HepG2 (cell line): ENCODE measurements around the gene THAP3. TPM values are rescaled to one million over a fixed set of nuclear protein-coding genes. Genes with fewer than 3 reads are reported as not detected.

ENCODE experiments used
- AKAP8 ChIP-seq: sonication (generic); formaldehyde crosslinking; IDR thresholded peaks from 2 replicates; pipeline ENCODE4 v1.5.1; 2020; ENCODE audit warnings: mild to moderate bottlenecking, missing genetic modification reagents
- FOXP1 ChIP-seq, 2 experiments: fragments of 450-650 bp in 1 of 2; IDR thresholded peaks; 2 replicates each; pipeline ENCODE4 v1.6.1; 2017 to 2018; ENCODE audit warnings: antibody characterized with exemption in 1 of 2
- GABPB1 ChIP-seq: IDR thresholded peaks from 2 replicates; pipeline ENCODE4 v1.6.1; 2016; ENCODE audit warnings: mild to moderate bottlenecking, missing genetic modification reagents, moderate library complexity, missing compliant biosample characterization
- HNRNPK ChIP-seq: fragments of 200-400 bp; formaldehyde crosslinking; IDR thresholded peaks from 2 replicates; pipeline ENCODE4 v1.6.1; 2018; ENCODE audit warnings: low read length, low read depth, moderate library complexity, mild to moderate bottlenecking; ENCODE audit not compliant: poor library complexity, severe bottlenecking
- JUN ChIP-seq: sonication (generic); formaldehyde crosslinking; IDR thresholded peaks from 2 replicates; pipeline ENCODE4 v1.4.0; 2020; ENCODE audit warnings: mild to moderate bottlenecking, missing genetic modification reagents
- KAT7 ChIP-seq: IDR thresholded peaks from 2 replicates; pipeline ENCODE4 v1.6.1; 2018; ENCODE audit warnings: borderline replicate concordance, missing compliant biosample characterization
- LRRFIP1 ChIP-seq: sonication (generic); formaldehyde crosslinking; conservative IDR thresholded peaks from 2 replicates; pipeline ENCODE4 v1.4.0; 2020; ENCODE audit warnings: missing genetic modification reagents
- MBNL3 ChIP-seq: fragments of 250-450 bp; sonication (Bioruptor Pico); conservative IDR thresholded peaks from 2 replicates; pipeline ENCODE4 v1.8.0; 2022; ENCODE audit warnings: mild to moderate bottlenecking, inconsistent platforms
- MYNN ChIP-seq: sonication (generic); formaldehyde crosslinking; IDR thresholded peaks from 2 replicates; pipeline ENCODE4 v1.4.0; 2020; ENCODE audit warnings: mild to moderate bottlenecking, low read depth, missing genetic modification reagents
- NFE2L2 ChIP-seq: fragments of 150-350 bp; IDR thresholded peaks from 2 replicates; pipeline ENCODE4 v1.6.1; 2014; ENCODE audit warnings: low read length
- RARG ChIP-seq: sonication (generic); formaldehyde crosslinking; IDR thresholded peaks from 2 replicates; pipeline ENCODE4 v1.4.0; 2020; ENCODE audit warnings: low read depth, mild to moderate bottlenecking, missing genetic modification reagents
- RBFOX2 ChIP-seq: fragments of 200-400 bp; formaldehyde crosslinking; IDR thresholded peaks from 2 replicates; pipeline ENCODE4 v1.6.1; 2017; ENCODE audit warnings: low read depth, mild to moderate bottlenecking, low read length
- SMC3 ChIP-seq: IDR thresholded peaks from 2 replicates; pipeline ENCODE4 v1.6.1; 2011; ENCODE audit warnings: low read length, improper control_type of control experiment
- TOE1 ChIP-seq: sonication (generic); formaldehyde crosslinking; IDR thresholded peaks from 2 replicates; pipeline ENCODE4 v1.4.0; 2020; ENCODE audit warnings: mild to moderate bottlenecking, missing genetic modification reagents
- ZNF101 ChIP-seq: sonication (generic); formaldehyde crosslinking; IDR thresholded peaks from 2 replicates; pipeline ENCODE4 v1.4.0; 2020; ENCODE audit warnings: mild to moderate bottlenecking, low read depth, missing genetic modification reagents, borderline replicate concordance
- ZNF468 ChIP-seq: sonication (generic); formaldehyde crosslinking; IDR thresholded peaks from 2 replicates; pipeline ENCODE4 v1.8.0; 2022; ENCODE audit warnings: mild to moderate bottlenecking, moderate library complexity, missing genetic modification reagents
- ZNF530 ChIP-seq: sonication (generic); formaldehyde crosslinking; IDR thresholded peaks from 2 replicates; pipeline ENCODE4 v1.5.0; 2020; ENCODE audit warnings: low read depth, mild to moderate bottlenecking, missing genetic modification reagents
- ZNF652 ChIP-seq: IDR thresholded peaks from 2 replicates; pipeline ENCODE4 v1.6.1; 2016; ENCODE audit warnings: low read depth, borderline replicate concordance
- ZNF768 ChIP-seq: sonication (generic); formaldehyde crosslinking; IDR thresholded peaks from 2 replicates; pipeline ENCODE4 v1.4.0; 2020; ENCODE audit warnings: missing genetic modification reagents
- polyA plus RNA-seq, 8 experiments: library from polyadenylated mRNA; depleted of rRNA in 3 of 8; stranded (reverse) in 7 of 8; unstranded in 1 of 8; fragments of >200 nt; fragmentation: Illumina TruSeq in 4 of 8; extraction: Trizol in 4 of 8; gene quantifications; 2 replicates each; pipeline versions ENCODE4 v1.2.1 to v1.2.3, GENCODE V29; 2011 to 2016; ENCODE audit warnings: low read depth in 4 of 8, missing spikeins in 1 of 8, mixed read lengths in 1 of 8; ENCODE audit not compliant: insufficient read depth in 1 of 8
- total RNA-seq, 5 experiments: library from RNA; depleted of rRNA; stranded (reverse); fragments of >200 nt; fragmentation: Illumina TruSeq; extraction: Trizol; gene quantifications; 2 replicates each; pipeline ENCODE4 v1.2.3, GENCODE V29; 2016; ENCODE audit warnings: low read depth in 1 of 5
- TF ChIP-seq, protein P1 (sequence below): sonication (generic); formaldehyde crosslinking; IDR thresholded peaks from 2 replicates; pipeline ENCODE4 v1.5.1; 2020; ENCODE audit warnings: missing genetic modification reagents, mild to moderate bottlenecking, borderline replicate concordance
- TF ChIP-seq, protein P2 (sequence below), 2 experiments: sonication (generic) in 1 of 2; formaldehyde crosslinking in 1 of 2; IDR thresholded peaks; 2 replicates each; pipeline versions ENCODE4 v1.4.0 to v1.6.1; 2016 to 2020; ENCODE audit warnings: borderline replicate concordance in 1 of 2, low read depth in 1 of 2, mild to moderate bottlenecking in 1 of 2, missing genetic modification reagents in 1 of 2

The THAP3 gene
- total and polyA plus RNA-seq, 2 of the 13 experiments (the other 11 are each of a cell fraction or from before 2014, with no cell fraction given) = 10.3 to 14.9 TPM

GRCh38 chr1:6580119-6580592, 44.5 kb upstream of the THAP3 start (continued):
- TF ChIP-seq, protein P1, sequence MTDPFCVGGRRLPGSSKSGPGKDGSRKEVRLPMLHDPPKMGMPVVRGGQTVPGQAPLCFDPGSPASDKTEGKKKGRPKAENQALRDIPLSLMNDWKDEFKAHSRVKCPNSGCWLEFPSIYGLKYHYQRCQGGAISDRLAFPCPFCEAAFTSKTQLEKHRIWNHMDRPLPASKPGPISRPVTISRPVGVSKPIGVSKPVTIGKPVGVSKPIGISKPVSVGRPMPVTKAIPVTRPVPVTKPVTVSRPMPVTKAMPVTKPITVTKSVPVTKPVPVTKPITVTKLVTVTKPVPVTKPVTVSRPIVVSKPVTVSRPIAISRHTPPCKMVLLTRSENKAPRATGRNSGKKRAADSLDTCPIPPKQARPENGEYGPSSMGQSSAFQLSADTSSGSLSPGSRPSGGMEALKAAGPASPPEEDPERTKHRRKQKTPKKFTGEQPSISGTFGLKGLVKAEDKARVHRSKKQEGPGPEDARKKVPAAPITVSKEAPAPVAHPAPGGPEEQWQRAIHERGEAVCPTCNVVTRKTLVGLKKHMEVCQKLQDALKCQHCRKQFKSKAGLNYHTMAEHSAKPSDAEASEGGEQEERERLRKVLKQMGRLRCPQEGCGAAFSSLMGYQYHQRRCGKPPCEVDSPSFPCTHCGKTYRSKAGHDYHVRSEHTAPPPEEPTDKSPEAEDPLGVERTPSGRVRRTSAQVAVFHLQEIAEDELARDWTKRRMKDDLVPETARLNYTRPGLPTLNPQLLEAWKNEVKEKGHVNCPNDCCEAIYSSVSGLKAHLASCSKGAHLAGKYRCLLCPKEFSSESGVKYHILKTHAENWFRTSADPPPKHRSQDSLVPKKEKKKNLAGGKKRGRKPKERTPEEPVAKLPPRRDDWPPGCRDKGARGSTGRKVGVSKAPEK = 0 out of 2 replicates have a peak, but pooled peaks have one; percentile 30
- TF ChIP-seq, protein P2, sequence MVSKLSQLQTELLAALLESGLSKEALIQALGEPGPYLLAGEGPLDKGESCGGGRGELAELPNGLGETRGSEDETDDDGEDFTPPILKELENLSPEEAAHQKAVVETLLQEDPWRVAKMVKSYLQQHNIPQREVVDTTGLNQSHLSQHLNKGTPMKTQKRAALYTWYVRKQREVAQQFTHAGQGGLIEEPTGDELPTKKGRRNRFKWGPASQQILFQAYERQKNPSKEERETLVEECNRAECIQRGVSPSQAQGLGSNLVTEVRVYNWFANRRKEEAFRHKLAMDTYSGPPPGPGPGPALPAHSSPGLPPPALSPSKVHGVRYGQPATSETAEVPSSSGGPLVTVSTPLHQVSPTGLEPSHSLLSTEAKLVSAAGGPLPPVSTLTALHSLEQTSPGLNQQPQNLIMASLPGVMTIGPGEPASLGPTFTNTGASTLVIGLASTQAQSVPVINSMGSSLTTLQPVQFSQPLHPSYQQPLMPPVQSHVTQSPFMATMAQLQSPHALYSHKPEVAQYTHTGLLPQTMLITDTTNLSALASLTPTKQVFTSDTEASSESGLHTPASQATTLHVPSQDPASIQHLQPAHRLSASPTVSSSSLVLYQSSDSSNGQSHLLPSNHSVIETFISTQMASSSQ (IDR thresholded peaks at IDR 0.05; ENCODE audit: low read depth) = no peak
- TF ChIP-seq, protein P2 (CRISPR knock-in tag; IDR thresholded peaks at IDR 0.05; ENCODE audit: borderline replicate concordance) = no peak; the same call in 1 of the 2 replicates
- TF ChIP-seq ZNF468 = 0 out of 2 replicates have a peak, but pooled peaks have one; percentile 86
- no peak for TF ChIP-seq ZNF652
- no peak for TF ChIP-seq NFE2L2
- no peak for TF ChIP-seq LRRFIP1
- 0 out of 2 replicates have a peak, but pooled peaks have one; percentile 11 for TF ChIP-seq ZNF768 (CRISPR knock-in tag)
- TF ChIP-seq AKAP8 (CRISPR knock-in tag) = peak; percentile 50; the same call in 1 of the 2 replicates
- TF ChIP-seq RARG (CRISPR knock-in tag) = no peak
- TF ChIP-seq JUN (CRISPR knock-in tag) = no peak
- no peak for TF ChIP-seq TOE1 (CRISPR knock-in tag)
- TF ChIP-seq ZNF101 = no peak
- TF ChIP-seq FOXP1 (IDR thresholded peaks at IDR 0.05) = no peak
- TF ChIP-seq FOXP1 (CRISPR knock-in tag; IDR thresholded peaks at IDR 0.05) = no peak
- TF ChIP-seq KAT7 = peak; percentile 66
- TF ChIP-seq HNRNPK = peak; percentile 41
- peak; percentile 6; the same call in 1 of the 2 replicates for TF ChIP-seq RBFOX2
- 0 out of 2 replicates have a peak, but pooled peaks have one; percentile 35 for TF ChIP-seq ZNF530 (CRISPR knock-in tag)
- TF ChIP-seq SMC3 = no peak
- 0 out of 2 replicates have a peak, but pooled peaks have one; percentile 38 for TF ChIP-seq MYNN (CRISPR knock-in tag)
- peak; percentile 77; the same call in 1 of the 2 replicates for TF ChIP-seq GABPB1 (CRISPR knock-in tag)
- no peak for TF ChIP-seq MBNL3
